Measurements from ENCODE around the gene ASB6. TPM values are rescaled to one million over a fixed set of nuclear protein-coding genes. Genes with fewer than 3 reads are reported as not detected.

ASB6 gene
- total and polyA plus RNA-seq, 8 donors, result 7.5 to 35.6 (median 14.8) TPM

DNA sequence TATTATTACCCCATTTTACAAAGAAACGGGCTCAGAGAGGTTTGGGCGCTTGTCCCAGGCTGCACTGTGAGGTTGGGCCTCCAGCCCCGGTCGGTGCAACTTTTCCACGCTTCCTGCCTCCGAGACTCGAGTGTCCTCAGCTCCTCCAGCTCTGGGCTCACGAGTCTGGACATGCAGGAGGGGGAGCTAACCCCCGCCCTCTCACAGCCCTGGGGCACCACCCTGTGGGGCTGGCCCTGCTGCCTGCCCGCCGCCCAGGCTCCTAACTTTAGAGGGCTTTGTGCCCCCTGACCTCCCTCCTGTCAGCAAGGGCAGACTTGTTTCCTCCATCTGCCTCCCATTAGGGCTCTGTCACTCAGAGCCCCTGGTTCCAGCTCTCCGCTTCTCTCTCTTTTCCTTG is 4.3 kb upstream of the ASB6 start:
- no peak for DNase-seq
- H3K4me1 ChIP-seq, result peaks cover 2 to 10% (median 6%) of the 10 kb centered on the region in 4 donors
- TF ChIP-seq POLR2A (IDR thresholded peaks at IDR 0.05), result no peak
- TF ChIP-seq EP300 (IDR thresholded peaks at IDR 0.05), result no peak
- no peak for TF ChIP-seq POLR2AphosphoS5 (IDR thresholded peaks at IDR 0.05)
- TF ChIP-seq, protein P1, sequence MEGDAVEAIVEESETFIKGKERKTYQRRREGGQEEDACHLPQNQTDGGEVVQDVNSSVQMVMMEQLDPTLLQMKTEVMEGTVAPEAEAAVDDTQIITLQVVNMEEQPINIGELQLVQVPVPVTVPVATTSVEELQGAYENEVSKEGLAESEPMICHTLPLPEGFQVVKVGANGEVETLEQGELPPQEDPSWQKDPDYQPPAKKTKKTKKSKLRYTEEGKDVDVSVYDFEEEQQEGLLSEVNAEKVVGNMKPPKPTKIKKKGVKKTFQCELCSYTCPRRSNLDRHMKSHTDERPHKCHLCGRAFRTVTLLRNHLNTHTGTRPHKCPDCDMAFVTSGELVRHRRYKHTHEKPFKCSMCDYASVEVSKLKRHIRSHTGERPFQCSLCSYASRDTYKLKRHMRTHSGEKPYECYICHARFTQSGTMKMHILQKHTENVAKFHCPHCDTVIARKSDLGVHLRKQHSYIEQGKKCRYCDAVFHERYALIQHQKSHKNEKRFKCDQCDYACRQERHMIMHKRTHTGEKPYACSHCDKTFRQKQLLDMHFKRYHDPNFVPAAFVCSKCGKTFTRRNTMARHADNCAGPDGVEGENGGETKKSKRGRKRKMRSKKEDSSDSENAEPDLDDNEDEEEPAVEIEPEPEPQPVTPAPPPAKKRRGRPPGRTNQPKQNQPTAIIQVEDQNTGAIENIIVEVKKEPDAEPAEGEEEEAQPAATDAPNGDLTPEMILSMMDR (IDR thresholded peaks at IDR 0.05), result no peak
- H3K36me3 ChIP-seq, result no peaks in the 10 kb centered on the region
- intact Hi-C loops (cut with DNase I; ENCODE audit: low total_unique reads), result loop anchor here (5.0 kb wide), 1 partner anchor 136 kb away; no protein-coding TSS in a partner anchor
- H3K27me3 ChIP-seq, result no peaks in the 10 kb centered on the region
- no peak overlapping the region for H3K27ac ChIP-seq
- no peaks in the 10 kb centered on the region for H3K9me3 ChIP-seq
- WGBS, 5 donors, result 79 to 92% (median 82%) methylated on average over 9 to 12 of the region's 12 CpGs
- no peak overlapping the region for H3K4me3 ChIP-seq

DNA sequence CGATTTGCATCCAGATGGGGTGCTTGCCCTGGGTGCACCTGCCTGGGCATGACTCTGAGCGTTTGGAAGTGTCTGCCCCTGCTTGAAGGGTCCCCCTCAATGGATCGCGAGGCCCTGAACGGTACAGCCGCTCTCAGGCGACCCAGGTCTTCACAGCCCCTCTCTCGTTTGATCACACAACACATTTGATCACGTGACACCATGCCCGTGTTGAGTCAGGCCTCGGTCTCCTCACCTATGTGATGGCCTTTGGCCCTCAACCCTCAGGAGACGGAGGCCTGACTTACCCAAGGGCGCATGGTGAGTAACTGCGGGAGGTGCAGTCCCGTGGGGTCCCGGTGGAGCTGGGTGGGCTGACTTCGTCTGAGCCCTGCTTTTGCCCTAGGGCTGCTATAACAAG is 3.0 kb upstream of the ASB6 start:
- Histone ChIP-seq H3K4me3 (no peak overlapping the region), H3K27me3 (no peaks in the 10 kb centered on the region), H3K9me3 (no peaks in the 10 kb centered on the region), H3K27ac (no peak overlapping the region), H3K36me3 (no peaks in the 10 kb centered on the region), H3K4me1 (peaks cover 15 to 24% (median 20%) of the 10 kb centered on the region in 4 donors)
- TF ChIP-seq, protein P1 (IDR thresholded peaks at IDR 0.05), result no peak
- TF ChIP-seq POLR2AphosphoS5 (IDR thresholded peaks at IDR 0.05) (no peak), POLR2A (IDR thresholded peaks at IDR 0.05) (no peak), EP300 (IDR thresholded peaks at IDR 0.05) (no peak)
- WGBS, 5 donors, result 68 to 78% (median 73%) methylated on average over 16 to 17 of the region's 17 CpGs
- intact Hi-C loops (cut with DNase I; ENCODE audit: low total_unique reads), result loop anchor here (5.0 kb wide), 1 partner anchor 137 kb away; no protein-coding TSS in a partner anchor
- no peak for DNase-seq

DNA sequence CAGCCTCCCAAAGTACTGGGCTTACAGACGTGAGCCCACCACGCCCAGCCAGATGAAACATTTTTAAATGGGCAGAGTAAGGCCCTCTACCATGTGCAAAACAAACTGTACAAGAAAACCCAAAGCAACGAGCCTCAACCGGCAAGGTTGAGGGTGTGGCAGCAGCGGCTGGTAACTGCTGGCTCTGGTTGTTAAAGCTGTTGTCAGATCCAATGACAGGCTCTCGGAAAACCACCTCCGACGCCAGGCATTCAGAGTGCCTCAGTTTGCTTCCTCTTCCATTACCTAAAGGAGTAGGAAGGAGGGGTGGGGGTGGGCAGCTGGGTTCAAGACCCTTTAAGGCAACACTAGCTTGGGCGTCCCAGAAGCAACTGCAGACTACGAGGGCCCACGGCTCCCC is 2.4 kb upstream of the ASB6 start:
- H3K36me3 ChIP-seq, result peaks cover 0 to 4% (median 3%) of the 10 kb centered on the region in 4 donors
- TF ChIP-seq POLR2AphosphoS5 (IDR thresholded peaks at IDR 0.05) (no peak), EP300 (IDR thresholded peaks at IDR 0.05) (no peak), POLR2A (IDR thresholded peaks at IDR 0.05) (no peak)
- TF ChIP-seq, protein P1 (IDR thresholded peaks at IDR 0.05), result no peak
- no peaks in the 10 kb centered on the region for H3K27me3 ChIP-seq
- peaks cover 20 to 29% (median 25%) of the 10 kb centered on the region in 4 donors for H3K4me1 ChIP-seq
- H3K27ac ChIP-seq, result no peak overlapping the region
- no peak overlapping the region for H3K4me3 ChIP-seq
- no peaks in the 10 kb centered on the region for H3K9me3 ChIP-seq
- intact Hi-C loops (cut with DNase I; ENCODE audit: low total_unique reads), result no loop called here
- no peak for DNase-seq
- WGBS, 5 donors, result 44 to 63% (median 53%) methylated on average over 11 of the region's 11 CpGs

DNA sequence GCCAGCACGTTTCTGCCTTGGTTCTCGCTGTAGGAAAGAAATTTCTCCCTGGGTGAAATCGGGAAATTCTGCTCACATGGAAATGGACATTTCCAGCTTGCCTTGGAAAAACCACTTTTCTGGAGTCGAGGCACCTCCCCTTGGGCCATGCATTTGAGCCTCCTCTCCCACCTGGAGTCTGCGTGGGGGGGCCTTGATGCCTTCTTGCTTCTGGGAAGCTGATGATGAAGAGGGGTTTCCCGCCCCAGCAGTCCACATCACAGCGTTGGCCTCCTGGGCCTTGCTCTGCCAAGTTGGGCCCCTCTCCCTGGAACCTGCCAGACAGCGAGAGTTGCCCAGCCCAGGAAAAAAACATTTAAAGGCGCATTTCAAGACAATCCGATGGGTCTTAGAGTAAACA is 1.8 kb upstream of the ASB6 start:
- Histone ChIP-seq H3K9me3 (no peaks in the 10 kb centered on the region), H3K4me1 (peaks cover 27 to 36% (median 31%) of the 10 kb centered on the region in 4 donors), H3K27me3 (no peaks in the 10 kb centered on the region), H3K36me3 (peaks cover 6 to 11% (median 10%) of the 10 kb centered on the region in 4 donors), H3K4me3 (no peak overlapping the region), H3K27ac (no peak overlapping the region)
- DNase-seq, result no peak
- no peak for TF ChIP-seq POLR2AphosphoS5 (IDR thresholded peaks at IDR 0.05)
- TF ChIP-seq, protein P1 (IDR thresholded peaks at IDR 0.05), result no peak
- 79 to 90% (median 86%) methylated on average over 10 of the region's 10 CpGs for WGBS, 5 donors
- intact Hi-C loops (cut with DNase I; ENCODE audit: low total_unique reads), result no loop called here

Data from stomach (tissue), 9 donors.